GM12878 (cell line): ENCODE data around the gene NOP53. TPM values are rescaled to one million over a fixed set of nuclear protein-coding genes. Genes with fewer than 3 reads are reported as not detected.

Experiments
- ASH2L ChIP-seq: fragments of 300-600, 200-600 bp; sonication (generic); IDR thresholded peaks from 2 replicates; pipeline ENCODE4 v1.6.1; 2017; ENCODE audit warnings: low read depth, mild to moderate bottlenecking, borderline replicate concordance
- CREM ChIP-seq: IDR thresholded peaks from 2 replicates; pipeline ENCODE4 v1.6.1; 2014; ENCODE audit warnings: antibody characterized with exemption, low read depth
- DPF2 ChIP-seq: fragments of 450-650 bp; IDR thresholded peaks from 2 replicates; pipeline ENCODE4 v1.6.1; 2017; ENCODE audit warnings: mild to moderate bottlenecking
- E4F1 ChIP-seq: fragments of 450-650 bp; IDR thresholded peaks from 2 replicates; pipeline ENCODE4 v1.6.1; 2018; ENCODE audit warnings: borderline replicate concordance, mild to moderate bottlenecking; ENCODE audit not compliant: partially characterized antibody
- GATAD2B ChIP-seq: fragments of 450-650 bp; conservative IDR thresholded peaks from 2 replicates; pipeline ENCODE4 v1.6.1; 2017; ENCODE audit warnings: low read depth, mild to moderate bottlenecking, moderate library complexity
- HCFC1 ChIP-seq: fragments of 150-350 bp; IDR thresholded peaks from 2 replicates; pipeline ENCODE4 v1.6.1; 2014; ENCODE audit warnings: low read length
- HDAC6 ChIP-seq: fragments of 200-600 bp; sonication (generic); IDR thresholded peaks from one replicate; pipeline ENCODE4 v1.8.0; 2017; ENCODE audit warnings: antibody characterized with exemption; ENCODE audit not compliant: unreplicated experiment
- HDGF ChIP-seq: fragments of 450-650 bp; IDR thresholded peaks from 2 replicates; pipeline ENCODE4 v1.6.1; 2016; ENCODE audit warnings: antibody characterized with exemption
- KDM1A ChIP-seq: fragments of 200-600 bp; sonication (generic); IDR thresholded peaks from 2 replicates; pipeline ENCODE4 v1.6.1; 2016; ENCODE audit warnings: borderline replicate concordance
- LARP7 ChIP-seq: fragments of 450-650 bp; IDR thresholded peaks from 2 replicates; pipeline ENCODE4 v1.6.1; 2017; ENCODE audit warnings: mild to moderate bottlenecking
- MTA3 ChIP-seq: IDR thresholded peaks from 2 replicates; pipeline ENCODE4 v1.6.1; 2012; ENCODE audit warnings: low read length, inconsistent platforms, borderline replicate concordance
- MXI1 ChIP-seq: fragments of 150-350 bp; IDR thresholded peaks from 2 replicates; pipeline ENCODE4 v1.6.1; 2011; ENCODE audit warnings: low read depth, mild to moderate bottlenecking, inconsistent platforms, low read length, improper control_type of control experiment
- NR2C2 ChIP-seq: IDR thresholded peaks from 2 replicates; pipeline ENCODE4 v1.6.1; 2011; ENCODE audit warnings: borderline replicate concordance, low read depth; ENCODE audit not compliant: control insufficient read depth, insufficient read length
- RAD51 ChIP-seq: fragments of 450-650 bp; IDR thresholded peaks from 2 replicates; pipeline ENCODE4 v1.6.1; 2016; ENCODE audit warnings: moderate library complexity, mild to moderate bottlenecking, inconsistent platforms
- SIX5 ChIP-seq: IDR thresholded peaks from 2 replicates; pipeline ENCODE4 v1.6.1; 2011; ENCODE audit warnings: mild to moderate bottlenecking, low read depth, low read length, moderate library complexity; ENCODE audit not compliant: severe bottlenecking
- SP1 ChIP-seq: IDR thresholded peaks from one replicate; pipeline ENCODE4 v1.6.1; 2011; ENCODE audit warnings: low read depth, low read length
- SPI1 ChIP-seq: IDR thresholded peaks from 2 replicates; pipeline ENCODE4 v1.6.1; 2011; ENCODE audit warnings: low read depth, mild to moderate bottlenecking, low read length, moderate library complexity, borderline replicate concordance; ENCODE audit not compliant: insufficient read depth
- SREBF2 ChIP-seq: IDR thresholded peaks from 2 replicates; pipeline ENCODE4 v1.6.1; 2012; ENCODE audit warnings: mild to moderate bottlenecking, low read length
- STAT1 ChIP-seq: fragments of 450-650 bp; conservative IDR thresholded peaks from 2 replicates; pipeline ENCODE4 v1.6.1; 2014; ENCODE audit warnings: antibody characterized with exemption, mild to moderate bottlenecking
- TCF7 ChIP-seq: IDR thresholded peaks from 2 replicates; pipeline ENCODE4 v1.6.1; 2014; ENCODE audit warnings: antibody characterized with exemption, borderline replicate concordance
- ZBTB33 ChIP-seq: fragments of 450-650 bp; IDR thresholded peaks from 2 replicates; pipeline ENCODE4 v1.6.1; 2017; ENCODE audit warnings: mild to moderate bottlenecking
- polyA plus RNA-seq, 11 experiments: library from polyadenylated mRNA; depleted of rRNA in 4 of 11; unstranded in 6 of 11; stranded (reverse) in 5 of 11; fragments of >200 nt; fragmentation: Nextera tagmentation in 4 of 11; fragmentation: Illumina TruSeq in 1 of 11; extraction: Ambion mirVana in 4 of 11; extraction: Trizol in 1 of 11; gene quantifications; 1 replicate in 1 of 11; 2 replicates in 10 of 11; pipeline versions ENCODE4 v1.2.1 to v1.2.3, GENCODE V29; 2011 to 2016; ENCODE audit warnings: inconsistent platforms in 2 of 11, missing spikeins in 2 of 11, low read depth in 1 of 11
- total RNA-seq, 4 experiments: library from RNA; depleted of rRNA in 3 of 4; stranded (reverse); fragments of >200 nt in 3 of 4; fragmentation: Illumina TruSeq in 1 of 4; extraction: Trizol in 1 of 4; gene quantifications; 2 replicates each; pipeline versions ENCODE4 v1.2.1 to v1.2.3, GENCODE V29; 2013 to 2021
- TF ChIP-seq, protein P1 (sequence below): fragments of 450-650 bp; IDR thresholded peaks from 2 replicates; pipeline ENCODE4 v1.6.1; 2017; ENCODE audit warnings: mild to moderate bottlenecking, moderate library complexity

Gene NOP53
- total and polyA plus RNA-seq, 10 of the 15 experiments (the other 5 are each of a cell fraction or from before 2014, with no cell fraction given): 6.0 to 386 (median 167) TPM

- TF ChIP-seq, protein P1, sequence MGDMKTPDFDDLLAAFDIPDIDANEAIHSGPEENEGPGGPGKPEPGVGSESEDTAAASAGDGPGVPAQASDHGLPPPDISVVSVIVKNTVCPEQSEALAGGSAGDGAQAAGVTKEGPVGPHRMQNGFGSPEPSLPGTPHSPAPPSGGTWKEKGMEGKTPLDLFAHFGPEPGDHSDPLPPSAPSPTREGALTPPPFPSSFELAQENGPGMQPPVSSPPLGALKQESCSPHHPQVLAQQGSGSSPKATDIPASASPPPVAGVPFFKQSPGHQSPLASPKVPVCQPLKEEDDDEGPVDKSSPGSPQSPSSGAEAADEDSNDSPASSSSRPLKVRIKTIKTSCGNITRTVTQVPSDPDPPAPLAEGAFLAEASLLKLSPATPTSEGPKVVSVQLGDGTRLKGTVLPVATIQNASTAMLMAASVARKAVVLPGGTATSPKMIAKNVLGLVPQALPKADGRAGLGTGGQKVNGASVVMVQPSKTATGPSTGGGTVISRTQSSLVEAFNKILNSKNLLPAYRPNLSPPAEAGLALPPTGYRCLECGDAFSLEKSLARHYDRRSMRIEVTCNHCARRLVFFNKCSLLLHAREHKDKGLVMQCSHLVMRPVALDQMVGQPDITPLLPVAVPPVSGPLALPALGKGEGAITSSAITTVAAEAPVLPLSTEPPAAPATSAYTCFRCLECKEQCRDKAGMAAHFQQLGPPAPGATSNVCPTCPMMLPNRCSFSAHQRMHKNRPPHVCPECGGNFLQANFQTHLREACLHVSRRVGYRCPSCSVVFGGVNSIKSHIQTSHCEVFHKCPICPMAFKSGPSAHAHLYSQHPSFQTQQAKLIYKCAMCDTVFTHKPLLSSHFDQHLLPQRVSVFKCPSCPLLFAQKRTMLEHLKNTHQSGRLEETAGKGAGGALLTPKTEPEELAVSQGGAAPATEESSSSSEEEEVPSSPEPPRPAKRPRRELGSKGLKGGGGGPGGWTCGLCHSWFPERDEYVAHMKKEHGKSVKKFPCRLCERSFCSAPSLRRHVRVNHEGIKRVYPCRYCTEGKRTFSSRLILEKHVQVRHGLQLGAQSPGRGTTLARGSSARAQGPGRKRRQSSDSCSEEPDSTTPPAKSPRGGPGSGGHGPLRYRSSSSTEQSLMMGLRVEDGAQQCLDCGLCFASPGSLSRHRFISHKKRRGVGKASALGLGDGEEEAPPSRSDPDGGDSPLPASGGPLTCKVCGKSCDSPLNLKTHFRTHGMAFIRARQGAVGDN: peak; percentile 67
- TF ChIP-seq ZBTB33 (no peak), ASH2L (no peak), MTA3 (no peak), HCFC1 (no peak; the same call in 1 of the 2 replicates), GATAD2B (peak; percentile 84), DPF2 (peak; percentile 72), SIX5 (peak; percentile 20), STAT1 (peak; percentile 98), TCF7 (no peak), SPI1 (no peak), MXI1 (no peak), CREM (no peak), HDAC6 (no peak), SREBF2 (no peak), NR2C2 (no peak), HDGF (0 out of 2 replicates have a peak, but pooled peaks have one; percentile 26), RAD51 (no peak), LARP7 (peak; percentile 67; the same call in 1 of the 2 replicates), KDM1A (no peak), SP1 (peak; percentile 90), E4F1 (peak; percentile 90)
Measured at GRCh38 chr19:47778049-47778953, 33.0 kb downstream of the NOP53 start, which contains the start of gene SELENOW (continued).
